Transverse colon (tissue), 4 donors: ENCODE results near the gene SHC2.

Experiments
- POLR2A ChIP-seq: fragments of 450-650 bp; IDR thresholded peaks from one replicate; pipeline ENCODE4 v1.6.1; 2016; ENCODE audit warnings: antibody characterized with exemption, mild to moderate bottlenecking, moderate library complexity
- POLR2AphosphoS5 ChIP-seq, 3 donors: sonication (generic); formaldehyde crosslinking; IDR thresholded peaks; one replicate each; pipeline ENCODE4 v1.6.1; 2016; ENCODE audit warnings: antibody characterized with exemption in 3 of 3
- TF ChIP-seq, protein P1 (sequence below), 5 experiments: fragments of 200-600 bp in 3 of 5; fragments of 450-650 bp in 2 of 5; sonication (generic) in 3 of 5; IDR thresholded peaks; 1 replicate in 2 of 5; 2 replicates in 3 of 5; pipeline ENCODE4 v1.5.1; 2016 to 2017; ENCODE audit warnings: antibody characterized with exemption in 5 of 5, inconsistent platforms in 3 of 5, mild to moderate bottlenecking in 2 of 5, moderate library complexity in 1 of 5

DNA sequence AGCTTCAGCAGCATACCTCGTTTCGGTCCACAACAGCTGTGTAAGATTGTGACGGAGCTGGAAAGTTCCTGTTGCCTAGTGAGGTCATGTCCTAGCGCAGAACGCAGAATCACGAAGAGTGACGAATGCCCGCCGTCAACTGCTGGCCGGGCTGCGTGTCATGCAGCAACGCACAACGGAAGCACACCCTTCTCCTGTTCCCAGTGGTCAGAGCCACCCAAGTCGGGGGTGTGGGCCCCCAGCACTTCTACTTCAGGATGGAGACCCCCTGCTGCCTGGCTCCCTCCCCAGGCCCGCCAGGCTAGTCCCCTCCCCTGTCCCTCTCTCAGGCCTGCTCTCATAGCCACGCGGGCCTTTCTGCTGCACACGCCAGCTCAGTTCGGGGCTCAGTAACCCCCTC, 77.8 kb downstream of the SHC2 start:
- TF ChIP-seq, protein P1, sequence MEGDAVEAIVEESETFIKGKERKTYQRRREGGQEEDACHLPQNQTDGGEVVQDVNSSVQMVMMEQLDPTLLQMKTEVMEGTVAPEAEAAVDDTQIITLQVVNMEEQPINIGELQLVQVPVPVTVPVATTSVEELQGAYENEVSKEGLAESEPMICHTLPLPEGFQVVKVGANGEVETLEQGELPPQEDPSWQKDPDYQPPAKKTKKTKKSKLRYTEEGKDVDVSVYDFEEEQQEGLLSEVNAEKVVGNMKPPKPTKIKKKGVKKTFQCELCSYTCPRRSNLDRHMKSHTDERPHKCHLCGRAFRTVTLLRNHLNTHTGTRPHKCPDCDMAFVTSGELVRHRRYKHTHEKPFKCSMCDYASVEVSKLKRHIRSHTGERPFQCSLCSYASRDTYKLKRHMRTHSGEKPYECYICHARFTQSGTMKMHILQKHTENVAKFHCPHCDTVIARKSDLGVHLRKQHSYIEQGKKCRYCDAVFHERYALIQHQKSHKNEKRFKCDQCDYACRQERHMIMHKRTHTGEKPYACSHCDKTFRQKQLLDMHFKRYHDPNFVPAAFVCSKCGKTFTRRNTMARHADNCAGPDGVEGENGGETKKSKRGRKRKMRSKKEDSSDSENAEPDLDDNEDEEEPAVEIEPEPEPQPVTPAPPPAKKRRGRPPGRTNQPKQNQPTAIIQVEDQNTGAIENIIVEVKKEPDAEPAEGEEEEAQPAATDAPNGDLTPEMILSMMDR (IDR thresholded peaks at IDR 0.05), result no peak
- TF ChIP-seq POLR2AphosphoS5 (IDR thresholded peaks at IDR 0.05) (no peak), POLR2A (no peak)
